Measurements from ENCODE around the gene CCDC149.

- TF ChIP-seq CTCF (IDR thresholded peaks at IDR 0.05; ENCODE audit: low read depth, low read length) (no peak), EZH2phosphoT487 (IDR thresholded peaks at IDR 0.05; ENCODE audit: low read depth) (no peak)
These were observed 15.2 kb downstream of the CCDC149 start for GRCh38 chr4:24897639-24898038.
